Activated CD8-positive, alpha-beta T cell treated with anti-CD3 and anti-CD28 coated beads for 36 hours (primary cell): Measurements from ENCODE around the gene ATG16L2. TPM values are rescaled to one million over a fixed set of nuclear protein-coding genes. Genes with fewer than 3 reads are reported as not detected.

Experiments
- ATAC-seq: fragments of 200-7000 bp; cut with Tn5 transposase; one replicate; pipeline ENCODE4 v1.10.0; 2021; ENCODE audit warnings: mild to moderate bottlenecking, moderate library complexity
- CTCF ChIA-PET: fragments of 350-600 bp; sonication (Branson Sonifier 250); formaldehyde crosslinking; loops from one replicate; lab custom pipeline; 2021; ENCODE audit warnings: antibody characterized with exemption; lab: Charles Lee
- POLR2A ChIA-PET: fragments of 350-600 bp; sonication (Branson Sonifier 250); formaldehyde crosslinking; loops from one replicate; lab custom pipeline; 2021; ENCODE audit warnings: antibody characterized with exemption; lab: Charles Lee
- DNase-seq: peaks from one replicate; pipeline ENCODE4 v3.0.0-alpha.2; 2020
- H3K27ac Mint-ChIP-seq: one replicate; pipeline ENCODE4 v1.8.0; 2021; ENCODE audit warnings: mild to moderate bottlenecking, mixed read lengths
- H3K27me3 Mint-ChIP-seq: one replicate; pipeline ENCODE4 v1.8.0; 2021; ENCODE audit warnings: mixed read lengths
- H3K36me3 Mint-ChIP-seq: one replicate; pipeline ENCODE4 v1.8.0; 2021; ENCODE audit warnings: low read depth, mixed read lengths
- H3K4me1 Mint-ChIP-seq: one replicate; pipeline ENCODE4 v1.8.0; 2021; ENCODE audit warnings: low read depth, mixed read lengths
- H3K4me3 Mint-ChIP-seq: one replicate; pipeline ENCODE4 v1.8.0; 2021; ENCODE audit warnings: mild to moderate bottlenecking, moderate library complexity, mixed read lengths
- H3K9me3 Mint-ChIP-seq: one replicate; pipeline ENCODE4 v1.8.0; 2021; ENCODE audit warnings: mixed read lengths
- CTCF ChIP-seq: fragments of 200-600 bp; IDR thresholded peaks from one replicate; pipeline ENCODE4 v1.8.0; 2022; ENCODE audit warnings: antibody characterized with exemption, mild to moderate bottlenecking
- intact Hi-C: fragments of 100-400 bp; cut with micrococcal nuclease; formaldehyde crosslinking; loops from one replicate; pipeline ENCODE4 v1.10.0; 2022
- total RNA-seq, 2 experiments: library from RNA; stranded (reverse); gene quantifications; one replicate each; pipeline ENCODE4 v1.2.3, GENCODE V29; 2021

The ATG16L2 gene, protein sequence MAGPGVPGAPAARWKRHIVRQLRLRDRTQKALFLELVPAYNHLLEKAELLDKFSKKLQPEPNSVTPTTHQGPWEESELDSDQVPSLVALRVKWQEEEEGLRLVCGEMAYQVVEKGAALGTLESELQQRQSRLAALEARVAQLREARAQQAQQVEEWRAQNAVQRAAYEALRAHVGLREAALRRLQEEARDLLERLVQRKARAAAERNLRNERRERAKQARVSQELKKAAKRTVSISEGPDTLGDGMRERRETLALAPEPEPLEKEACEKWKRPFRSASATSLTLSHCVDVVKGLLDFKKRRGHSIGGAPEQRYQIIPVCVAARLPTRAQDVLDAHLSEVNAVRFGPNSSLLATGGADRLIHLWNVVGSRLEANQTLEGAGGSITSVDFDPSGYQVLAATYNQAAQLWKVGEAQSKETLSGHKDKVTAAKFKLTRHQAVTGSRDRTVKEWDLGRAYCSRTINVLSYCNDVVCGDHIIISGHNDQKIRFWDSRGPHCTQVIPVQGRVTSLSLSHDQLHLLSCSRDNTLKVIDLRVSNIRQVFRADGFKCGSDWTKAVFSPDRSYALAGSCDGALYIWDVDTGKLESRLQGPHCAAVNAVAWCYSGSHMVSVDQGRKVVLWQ
- total RNA-seq = 10 to 100 TPM; 70.8 to 71.4 TPM

DNA sequence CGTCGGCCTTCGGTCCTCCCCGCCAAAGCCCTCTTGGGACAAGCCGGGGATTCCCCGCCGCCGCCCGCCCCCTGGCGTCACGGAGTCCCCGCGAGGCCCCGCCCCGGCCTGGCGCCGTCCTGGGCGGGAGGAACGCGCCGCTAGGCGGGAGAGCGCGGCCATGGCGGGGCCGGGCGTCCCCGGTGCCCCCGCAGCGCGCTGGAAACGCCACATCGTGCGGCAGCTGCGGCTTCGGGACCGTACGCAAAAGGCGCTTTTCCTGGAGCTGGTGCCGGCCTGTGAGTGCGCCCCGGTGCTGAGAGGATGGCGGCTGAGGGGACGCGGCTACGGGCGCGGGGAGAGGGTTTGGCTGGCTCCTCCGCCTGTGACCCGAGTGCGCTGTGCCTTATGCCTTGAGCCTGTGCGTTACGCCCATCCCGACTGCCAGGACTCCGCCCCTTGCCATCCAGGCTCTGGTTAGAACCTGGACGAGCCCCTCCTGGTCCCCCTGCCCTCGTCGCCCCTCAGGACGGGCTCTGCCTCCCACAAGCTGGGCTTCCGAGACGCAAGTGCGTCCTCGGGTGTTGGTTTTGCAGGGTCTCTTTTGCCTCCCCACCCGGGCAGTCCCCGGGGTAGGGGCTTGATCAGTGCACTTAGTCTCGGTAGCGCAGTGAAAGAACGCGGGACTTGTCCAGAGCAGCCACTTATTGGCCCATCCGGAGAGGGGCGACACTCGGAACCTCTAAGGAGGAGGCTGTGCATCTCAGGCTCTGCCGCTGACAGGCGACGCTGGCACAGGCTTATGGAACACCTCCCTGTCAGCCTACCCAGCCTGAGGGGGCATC lies at the start of gene ATG16L2:
TSS of gene ATG16L2 (plus strand) at position 126 of the 824 bp plus-strand sequence. CDS start at position 161, 35 bp downstream.
- Mint-ChIP-seq H3K4me3 (peak within 1 kb of the TSS; percentile 97), H3K27me3 (no peaks in the 10 kb centered on the region), H3K27ac (peak within 1 kb of the TSS; percentile 98), H3K9me3 (no peaks in the 10 kb centered on the region), H3K36me3 (peaks cover 54% of the 10 kb centered on the region), H3K4me1 (peaks cover 28% of the 10 kb centered on the region)
- ATAC-seq = peak; percentile 68
- ChIA-PET CTCF (interaction anchor here (1.3 to 6.5 kb wide), 5 partner anchors 14 to 328 kb away, joined by 5 to 74 read pairs (median 9); partner anchors contain the start of genes FCHSD2 and STARD10), POLR2A (interaction anchor here (0.9 to 5.5 kb wide), 10 partner anchors 12 to 330 kb away, joined by 3 to 43 read pairs (median 3); partner anchors contain the start of genes FCHSD2 and STARD10)
- peak; percentile 89 for DNase-seq
- TF ChIP-seq CTCF = peak; percentile 5
- intact Hi-C loops = no loop called here

DNA sequence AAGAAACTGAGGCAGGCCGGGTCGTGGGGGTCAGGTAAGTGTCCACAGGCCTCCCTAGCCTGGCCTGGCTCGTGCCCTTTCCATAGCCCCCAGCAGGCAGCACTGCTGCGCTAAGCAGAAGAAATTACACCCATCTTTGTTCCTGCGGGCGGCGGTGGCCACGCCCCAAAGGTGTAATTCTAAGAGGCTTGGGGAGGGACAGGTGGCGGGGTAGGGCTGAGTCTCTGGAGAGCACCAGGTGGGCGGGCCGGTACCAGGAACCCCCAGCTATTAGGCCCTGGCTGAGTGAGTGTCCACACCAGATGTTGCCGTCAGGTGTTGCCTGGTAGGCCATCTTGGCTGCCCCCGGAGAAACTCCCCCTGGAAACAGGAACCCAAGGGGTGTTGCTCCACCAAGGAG lies 49.7 kb upstream of the ATG16L2 start:
- ChIA-PET CTCF (no interaction called here), POLR2A (interaction anchor here (0.6 kb wide), 1 partner anchor 31 kb away, joined by 3 read pairs; no protein-coding TSS in a partner anchor)
- Mint-ChIP-seq H3K4me1 (peaks cover 16% of the 10 kb centered on the region), H3K27me3 (no peaks in the 10 kb centered on the region), H3K9me3 (no peaks in the 10 kb centered on the region), H3K27ac (no peak overlapping the region), H3K36me3 (no peaks in the 10 kb centered on the region), H3K4me3 (no peak overlapping the region)
- intact Hi-C loops = no loop called here
- no peak for DNase-seq
- TF ChIP-seq CTCF = no peak
- ATAC-seq = no peak

GRCh38 chr11:72766152-72766902 lies 47.9 kb upstream of the ATG16L2 start:
- Mint-ChIP-seq H3K27ac (no peak overlapping the region), H3K36me3 (no peaks in the 10 kb centered on the region), H3K9me3 (no peaks in the 10 kb centered on the region), H3K4me3 (no peak overlapping the region), H3K4me1 (peaks cover 16% of the 10 kb centered on the region), H3K27me3 (no peaks in the 10 kb centered on the region)
- DNase-seq = no peak
- ATAC-seq = no peak
- CTCF ChIA-PET = interaction anchor here (0.9 to 1.5 kb wide), 3 partner anchors 9 to 441 kb away, joined by 3 to 5 read pairs (median 4); no protein-coding TSS in a partner anchor
- intact Hi-C loops = no loop called here
- no peak for TF ChIP-seq CTCF
- POLR2A ChIA-PET = interaction anchor here (0.6 to 1.2 kb wide), 3 partner anchors 16 to 1022 kb away, joined by 3 to 8 read pairs (median 3); no protein-coding TSS in a partner anchor

DNA sequence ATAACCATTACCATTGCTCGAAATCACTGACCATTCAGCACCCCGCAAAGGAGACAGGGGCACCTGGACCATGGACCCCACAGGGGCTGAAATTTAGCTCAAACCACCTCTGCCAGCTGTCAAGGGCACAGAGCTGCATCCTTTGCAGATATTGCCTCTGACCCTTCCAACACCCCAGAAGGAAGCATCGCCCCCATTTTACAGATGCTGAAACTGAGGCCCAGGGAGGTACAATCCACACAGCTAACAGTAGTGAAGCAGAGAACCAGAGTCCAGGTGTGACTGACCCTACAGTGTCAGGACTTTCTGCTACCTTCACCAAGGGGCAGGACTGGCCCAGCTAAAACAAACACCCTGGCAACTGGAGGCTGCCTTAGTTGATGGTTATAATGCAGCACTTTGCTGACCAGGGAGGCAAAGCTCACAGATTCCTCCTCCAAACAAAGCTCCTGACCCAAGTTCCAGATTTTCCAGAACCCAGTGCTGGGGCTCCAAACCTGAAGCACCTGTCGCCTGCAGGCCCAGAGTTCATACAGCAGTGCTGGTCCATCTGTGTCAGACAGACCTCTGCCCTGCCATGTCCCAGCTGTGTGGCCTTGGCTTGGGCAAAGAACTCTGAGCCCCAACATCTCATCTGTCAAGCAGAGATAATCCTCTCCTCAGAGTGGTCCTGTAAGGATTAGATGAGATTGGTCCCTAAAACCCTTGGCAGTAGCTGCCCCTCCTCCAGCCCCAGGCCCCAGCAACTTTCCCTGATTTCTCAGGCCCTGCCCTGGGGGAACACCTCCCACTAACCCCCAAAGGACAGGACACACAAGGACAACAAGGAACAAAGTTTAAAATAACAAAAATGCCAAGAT lies 46.8 kb upstream of the ATG16L2 start:
- no peaks in the 10 kb centered on the region for H3K27me3 Mint-ChIP-seq
- no peak for DNase-seq
- ChIA-PET POLR2A (interaction anchor here (1.2 kb wide), 1 partner anchor 25 kb away, joined by 4 read pairs; no protein-coding TSS in a partner anchor), CTCF (interaction anchor here (0.7 to 0.9 kb wide), 2 partner anchors 8 to 42 kb away, joined by 3 read pairs; no protein-coding TSS in a partner anchor)
- H3K9me3 Mint-ChIP-seq = no peaks in the 10 kb centered on the region
- no peak for ATAC-seq
- peaks cover 13% of the 10 kb centered on the region for H3K4me1 Mint-ChIP-seq
- H3K36me3 Mint-ChIP-seq = no peaks in the 10 kb centered on the region
- intact Hi-C loops = no loop called here
- no peak overlapping the region for H3K4me3 Mint-ChIP-seq
- TF ChIP-seq CTCF = no peak
- H3K27ac Mint-ChIP-seq = no peak overlapping the region
